RCC 7860 (cell line): ENCODE measurements around the gene CELF6.
A peak's percentile ranks its signal among the peaks of the same experiment; 100 is the strongest.

Experiments
- DNase-seq: peaks from one replicate; pipeline ENCODE4 v3.0.0-alpha.2; 2015; ENCODE audit warnings: low spot score
- FAIRE-seq: peaks from 2 replicates; lab custom pipeline; 2012; peaks lifted over from hg19 to GRCh38; lab: Jason Lieb, UNC

The CELF6 gene

DNA sequence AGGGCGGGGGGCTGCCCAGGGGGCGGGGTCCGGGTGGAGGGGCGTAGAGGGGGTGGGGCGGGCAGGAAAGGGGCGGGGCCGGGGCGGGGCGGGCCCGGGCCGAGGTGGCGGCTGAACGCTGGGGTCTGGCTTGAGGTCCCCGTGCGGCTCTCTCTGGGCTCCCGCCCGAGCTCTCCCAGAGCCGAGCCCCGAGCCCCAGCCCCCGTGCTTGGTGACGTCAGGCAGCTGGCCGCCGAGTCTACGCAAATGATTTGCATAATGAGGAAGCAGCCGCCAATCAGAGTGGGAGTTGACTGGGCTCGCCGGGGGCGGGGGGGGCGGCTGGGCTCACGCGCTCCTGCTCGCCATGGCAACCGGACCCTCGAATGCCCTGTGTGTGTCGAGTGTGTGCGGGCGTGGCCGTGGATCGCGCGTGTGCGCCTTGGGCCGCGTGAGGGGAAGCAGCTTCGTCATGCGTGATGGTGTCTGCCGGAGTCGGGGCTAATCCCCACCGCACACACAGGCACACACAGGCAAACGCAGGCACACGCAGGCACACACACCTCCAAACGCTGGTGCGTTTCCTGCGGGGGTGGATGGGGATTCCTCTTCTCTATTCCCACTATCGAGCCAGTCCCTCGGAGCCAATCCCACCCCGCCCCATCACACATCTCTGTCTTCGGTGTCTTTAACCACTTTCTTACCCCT lies at the start of gene CELF6:
CELF6 (minus strand) TSS at position 173 of the 687 bp plus-strand sequence. CDS start 283 bp downstream, outside the sequence.
- FAIRE-seq (no peak), DNase-seq (peak; percentile 16)

DNA sequence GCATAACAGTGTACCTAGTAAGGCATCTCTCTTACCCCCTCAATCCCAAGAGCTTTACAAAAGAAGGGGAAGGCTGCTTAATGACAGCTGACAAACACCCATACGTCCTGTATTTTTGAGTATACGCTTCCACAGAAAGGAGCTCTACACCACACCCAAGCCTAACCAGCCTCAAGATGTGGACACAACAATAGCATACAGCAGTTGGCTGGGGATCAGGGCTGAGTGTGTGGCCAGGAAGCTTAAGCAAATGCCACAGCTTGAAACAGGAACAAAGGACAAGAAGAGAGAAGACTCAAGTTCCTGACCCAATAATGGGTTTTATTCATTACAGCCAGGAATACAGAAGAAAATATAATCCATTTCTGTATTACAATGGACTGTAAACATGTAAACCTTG lies 48.9 kb upstream of the CELF6 start:
- DNase-seq (no peak), FAIRE-seq (no peak)

DNA sequence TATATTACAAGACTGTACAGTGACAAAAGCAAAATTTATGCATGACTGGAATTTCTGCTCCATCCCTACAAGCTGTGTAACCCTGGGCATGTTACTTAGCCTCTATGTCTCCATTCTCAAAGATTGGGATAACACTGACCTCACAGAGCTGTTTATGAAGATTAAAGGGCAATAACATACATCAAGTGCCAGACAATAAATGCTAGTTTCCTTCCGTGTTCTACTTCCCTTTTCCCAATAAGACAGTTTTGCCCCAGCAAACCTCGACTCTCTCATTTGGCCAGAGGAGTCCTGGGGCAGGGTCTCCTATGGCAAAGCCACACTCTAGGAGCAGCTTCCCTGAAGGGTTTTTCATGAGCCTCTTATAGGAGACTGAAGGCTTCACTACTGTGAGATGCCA lies 48.4 kb upstream of the CELF6 start:
- FAIRE-seq: no peak
- no peak for DNase-seq

DNA sequence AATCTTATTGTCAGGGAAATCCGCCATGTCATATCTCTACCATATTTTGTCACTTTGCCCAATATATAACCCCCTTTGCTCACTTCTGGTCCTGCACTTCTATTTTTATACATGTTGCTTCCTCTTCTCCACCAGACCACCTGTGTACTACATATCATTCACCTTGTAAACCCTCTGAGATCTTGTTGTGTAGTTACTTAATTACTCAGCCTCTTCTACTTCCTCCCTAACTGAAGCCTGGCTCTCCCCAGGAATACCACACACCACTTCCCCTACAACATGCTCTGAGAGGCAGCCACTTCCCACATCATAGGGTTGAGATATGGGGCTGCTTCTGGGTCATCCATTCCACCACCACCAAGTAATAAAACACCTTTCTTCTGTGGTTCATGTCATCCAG lies 45.9 kb upstream of the CELF6 start:
- FAIRE-seq (no peak), DNase-seq (no peak)

DNA sequence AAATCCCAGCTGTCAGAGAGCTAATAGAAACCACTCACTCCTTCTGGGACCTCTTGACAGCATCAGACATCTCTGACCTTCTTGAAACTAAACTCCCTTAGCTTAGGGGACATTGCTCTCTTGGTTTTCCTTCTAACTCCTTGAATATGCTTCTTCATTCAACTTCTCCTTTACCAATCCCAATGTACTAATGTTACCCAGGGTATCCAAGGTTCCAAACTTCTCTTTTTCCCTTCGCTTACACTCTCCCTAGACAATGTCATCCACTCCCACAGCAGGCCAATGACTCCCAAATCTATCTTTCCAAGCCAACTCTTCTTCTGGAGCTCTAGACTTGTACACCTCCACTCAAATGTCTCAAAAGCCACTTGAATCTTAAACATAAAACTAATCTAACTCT lies 41.2 kb upstream of the CELF6 start:
- FAIRE-seq (no peak), DNase-seq (no peak)

DNA sequence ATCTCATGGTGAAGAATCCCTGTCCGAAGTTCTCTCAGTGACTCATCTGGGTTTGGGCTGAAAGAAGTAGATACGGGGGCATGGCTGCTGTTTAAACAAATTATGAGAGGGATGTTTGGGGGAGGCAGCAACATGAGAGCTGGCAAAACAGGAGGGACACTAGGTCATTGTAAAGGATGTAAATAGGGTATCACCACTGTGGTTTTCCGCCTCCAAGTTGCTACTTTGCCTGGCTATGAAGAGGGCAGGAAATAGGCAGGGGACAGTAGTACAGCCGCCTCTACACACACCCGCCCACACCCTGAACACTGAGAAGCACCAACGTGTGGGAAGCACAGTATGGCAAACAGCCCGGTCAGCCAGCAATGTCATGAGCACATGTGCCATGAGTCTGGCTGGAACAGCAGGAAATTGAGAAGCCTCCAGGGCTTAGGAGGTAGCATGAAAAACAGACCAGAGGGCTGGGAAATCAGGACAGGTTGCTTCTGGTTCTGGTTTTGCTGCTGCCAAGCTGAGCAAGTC lies 38.8 kb upstream of the CELF6 start:
- DNase-seq (peak; percentile 15), FAIRE-seq (no peak)

DNA sequence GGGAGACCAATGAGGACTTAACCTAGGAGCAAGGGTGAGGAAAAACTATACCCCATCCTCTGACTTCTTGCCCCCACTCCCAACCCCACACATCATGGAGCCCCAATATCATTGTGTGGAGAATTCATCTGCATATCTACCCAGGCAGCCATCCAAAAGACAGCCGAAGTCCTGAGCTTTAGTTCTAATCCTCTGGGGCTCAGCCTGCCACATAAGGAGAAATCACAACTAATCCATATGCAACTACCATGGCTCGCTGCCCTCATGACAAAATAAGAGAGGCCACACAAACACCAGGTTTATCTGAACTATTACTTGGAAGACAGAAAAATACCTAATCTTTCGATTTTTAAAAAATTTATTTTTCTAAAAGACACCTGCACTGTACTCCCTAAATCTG lies 38.2 kb upstream of the CELF6 start:
- DNase-seq: no peak
- no peak for FAIRE-seq

DNA sequence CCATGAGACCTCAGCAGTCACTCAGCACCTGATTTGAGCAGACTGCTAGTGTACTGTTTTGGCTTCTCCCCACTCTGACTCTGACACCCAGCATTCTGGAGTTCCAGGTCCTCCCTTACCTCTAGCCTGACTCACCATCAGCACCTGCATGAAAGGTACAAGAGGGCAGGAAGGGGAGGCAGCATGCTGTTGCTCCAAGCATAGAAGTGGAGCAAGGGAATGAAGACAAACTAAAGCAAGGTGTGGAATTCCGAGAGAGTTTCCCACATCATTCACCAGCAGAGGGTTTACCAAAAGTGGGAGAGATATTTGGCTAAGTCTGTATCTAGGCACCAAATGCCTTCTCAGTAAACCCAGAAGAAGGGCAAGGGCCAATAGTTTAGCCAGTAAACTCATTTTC lies 34.5 kb upstream of the CELF6 start:
- no peak for DNase-seq
- no peak for FAIRE-seq

DNA sequence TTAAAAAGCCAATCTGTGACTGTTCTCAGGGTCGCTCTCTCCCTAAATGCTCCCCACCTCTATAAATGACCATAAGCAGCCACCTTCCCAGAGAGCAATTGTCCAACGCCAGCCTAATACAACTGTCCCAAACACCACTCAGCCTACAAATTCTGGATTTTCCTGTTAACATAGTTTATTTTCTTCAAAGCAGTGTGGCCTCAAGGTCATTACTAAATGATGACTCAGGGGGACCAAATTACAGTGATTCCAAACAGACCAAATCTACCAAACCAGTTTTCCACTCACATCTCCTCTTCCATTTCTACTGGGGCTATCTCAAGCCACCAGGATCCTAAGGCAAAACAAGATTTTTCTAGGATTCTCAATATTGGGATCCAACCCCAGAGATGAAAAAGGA lies 33.3 kb upstream of the CELF6 start:
- no peak for FAIRE-seq
- no peak for DNase-seq

DNA sequence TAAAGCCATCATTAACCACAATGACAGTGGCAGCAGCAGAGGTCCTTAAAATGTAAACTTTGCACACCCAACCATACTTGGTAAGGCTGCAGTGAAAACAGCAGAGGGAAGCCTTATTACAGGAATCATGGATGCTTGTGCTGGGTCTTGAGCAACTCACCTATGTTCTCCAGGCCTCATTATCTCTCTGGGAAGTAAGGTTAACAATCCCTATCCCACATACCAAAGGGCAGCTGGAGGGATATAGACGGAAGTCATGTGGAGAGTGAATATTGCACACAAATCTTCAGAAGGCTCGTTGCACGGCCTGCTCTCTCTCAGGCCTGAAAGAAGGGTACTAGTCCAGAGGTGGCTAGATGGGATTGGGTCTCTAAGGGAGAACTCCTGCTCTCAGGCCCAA lies 25.8 kb upstream of the CELF6 start:
- no peak for DNase-seq
- no peak for FAIRE-seq

DNA sequence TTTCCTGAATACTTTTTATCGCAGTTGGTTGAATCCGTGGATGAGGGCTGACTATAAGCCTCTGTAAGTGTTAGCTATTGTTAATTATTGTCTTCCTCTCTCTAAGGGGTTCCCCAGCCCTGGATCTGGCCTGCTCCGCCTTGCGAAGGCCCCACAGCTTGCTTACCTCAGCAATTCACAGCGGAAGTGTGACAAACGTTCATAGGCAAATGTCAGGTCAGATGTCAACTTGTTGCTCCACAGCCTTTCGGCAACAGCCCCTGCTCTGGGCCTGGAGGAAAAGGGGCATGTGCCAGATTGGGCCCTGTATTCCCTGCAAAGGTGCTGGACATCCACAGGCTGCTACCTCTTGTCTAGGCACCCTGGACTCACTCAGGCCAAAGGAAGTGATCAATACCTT lies 25.3 kb upstream of the CELF6 start:
- FAIRE-seq: no peak

DNA sequence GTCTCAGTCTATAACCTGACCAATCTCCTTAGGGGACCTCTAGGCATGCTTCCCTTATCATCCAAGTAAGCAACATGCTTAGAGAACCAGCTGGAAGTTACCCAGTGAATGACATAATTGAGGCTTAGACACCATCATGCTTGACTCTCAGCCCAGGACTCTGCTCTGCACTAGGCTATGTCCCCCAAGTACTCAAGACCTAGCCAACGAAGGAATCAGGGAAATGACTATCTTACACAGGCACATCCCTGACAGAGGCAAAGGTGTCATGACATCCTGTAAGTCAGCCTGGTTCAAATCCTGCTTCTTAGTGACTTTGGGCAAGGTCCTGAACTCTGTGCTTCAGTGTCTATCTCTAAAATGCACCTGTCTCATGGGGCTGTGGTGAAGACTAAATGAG lies 24.6 kb upstream of the CELF6 start:
- no peak for FAIRE-seq
- no peak for DNase-seq

More for the DNA sequence above, 25.3 kb upstream of the CELF6 start:
- no peak for DNase-seq

DNA sequence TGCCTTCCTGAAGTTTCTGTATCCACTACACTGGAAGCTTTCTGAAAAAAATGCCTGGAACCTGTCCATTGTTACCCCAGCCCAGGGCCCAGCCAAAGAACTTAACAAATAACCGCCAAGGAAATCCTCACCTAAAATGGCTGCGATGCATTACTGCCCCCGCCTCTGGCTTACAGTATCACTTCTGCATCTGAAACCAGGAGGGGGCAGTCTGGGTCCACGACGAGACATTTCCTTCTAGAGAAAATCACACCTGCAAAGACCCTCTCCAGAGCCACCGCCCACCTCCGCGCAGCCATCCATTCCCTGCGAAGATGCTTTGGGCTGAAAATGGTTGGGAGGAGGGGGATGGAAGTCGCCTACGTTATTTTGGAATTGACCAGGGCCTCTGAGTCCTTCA lies 22.4 kb upstream of the CELF6 start:
- no peak for FAIRE-seq
- DNase-seq: no peak

DNA sequence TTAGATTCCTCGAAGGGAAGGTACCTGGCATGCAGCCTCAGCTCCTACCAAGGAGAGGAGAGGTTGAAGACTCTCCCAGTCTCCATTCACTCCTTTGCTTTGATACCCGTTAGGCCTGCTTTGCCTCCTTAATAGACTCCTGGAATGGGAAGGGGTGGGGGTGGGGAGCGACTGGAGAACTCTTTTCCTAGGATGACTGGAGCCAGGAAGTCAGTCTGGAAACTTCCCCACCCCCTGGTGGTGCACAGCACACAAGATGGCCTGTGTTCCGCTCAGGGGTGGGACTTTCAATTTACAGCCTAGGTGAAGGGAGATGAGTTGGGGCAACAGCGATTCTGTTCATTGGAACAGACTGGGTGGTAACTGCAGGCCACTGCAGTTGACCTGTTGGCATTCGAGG lies 21.4 kb upstream of the CELF6 start:
- FAIRE-seq (no peak), DNase-seq (no peak)

DNA sequence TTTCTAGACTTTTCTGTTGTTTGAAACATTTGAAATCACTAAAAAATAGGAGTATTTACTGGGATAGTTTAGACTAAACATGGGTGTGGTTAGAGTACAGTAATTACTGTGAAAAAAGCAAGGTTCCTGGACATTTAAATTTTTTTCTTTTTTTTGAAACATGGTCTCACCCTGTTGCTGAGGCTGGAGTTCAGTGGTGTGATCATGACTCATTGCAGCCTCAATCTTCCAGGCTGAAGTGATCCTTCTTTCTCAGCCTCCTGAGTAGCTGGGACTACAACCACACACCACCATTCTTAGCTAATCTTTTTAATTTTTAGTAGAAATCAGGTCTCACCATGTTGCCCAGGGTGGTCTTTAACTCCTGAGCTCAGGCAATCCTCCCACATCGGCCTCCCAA lies 20.4 kb upstream of the CELF6 start:
- FAIRE-seq: no peak

DNA sequence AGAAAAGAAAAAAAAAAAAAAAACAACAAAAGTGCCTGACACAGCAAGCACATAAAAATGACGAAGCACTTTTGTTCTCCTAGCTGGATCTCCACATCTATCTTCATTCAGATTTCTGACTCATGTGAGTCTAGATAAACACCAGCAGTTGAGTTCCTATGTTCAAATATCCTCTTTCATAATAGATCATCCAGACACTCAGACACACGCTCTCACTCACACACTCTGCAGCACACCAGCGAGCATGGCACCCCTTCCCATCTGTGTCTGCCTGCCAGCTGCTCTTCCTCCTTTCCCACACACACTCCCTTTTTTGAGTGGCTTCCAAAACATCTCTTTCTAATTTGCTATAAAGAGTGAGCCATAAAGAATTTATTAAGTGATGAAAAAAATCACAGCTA lies 19.8 kb upstream of the CELF6 start:
- DNase-seq: peak; percentile 70
- no peak for FAIRE-seq

More for the DNA sequence above, 20.4 kb upstream of the CELF6 start:
- DNase-seq: no peak

DNA sequence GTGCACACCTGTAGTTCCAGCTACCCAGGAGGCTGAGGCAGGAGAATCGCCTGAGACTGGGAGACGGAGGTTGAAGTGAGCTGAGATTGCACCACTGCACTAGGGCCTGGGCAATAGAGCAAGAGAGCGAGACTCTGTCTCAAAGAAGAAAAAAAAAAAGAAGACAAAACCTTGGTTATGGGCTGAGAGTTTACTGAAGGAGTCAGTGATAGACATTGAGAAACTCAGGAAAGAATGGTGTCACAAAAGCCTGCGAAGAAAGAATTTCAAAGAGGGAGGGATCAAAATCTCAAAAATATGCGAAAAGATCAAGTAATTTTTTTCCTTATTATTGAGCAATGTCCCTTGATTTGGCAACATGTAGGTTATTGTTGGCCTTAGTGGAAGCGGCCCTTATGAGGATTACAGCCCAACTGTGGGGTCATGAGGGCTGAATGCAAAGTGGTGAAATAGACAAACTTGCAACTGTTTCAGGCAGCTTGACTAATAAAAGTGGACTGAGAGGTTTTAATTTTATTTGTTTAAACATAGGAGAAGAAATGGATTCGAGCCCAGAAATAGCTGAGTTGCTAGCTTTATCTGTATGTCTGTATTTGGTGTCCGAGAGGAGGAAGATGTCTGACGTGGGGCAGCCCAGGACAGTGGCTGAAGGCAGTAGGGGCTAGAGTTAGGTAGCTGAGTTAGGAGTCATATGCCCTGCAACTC lies 18.8 kb upstream of the CELF6 start:
- FAIRE-seq (no peak), DNase-seq (no peak)

DNA sequence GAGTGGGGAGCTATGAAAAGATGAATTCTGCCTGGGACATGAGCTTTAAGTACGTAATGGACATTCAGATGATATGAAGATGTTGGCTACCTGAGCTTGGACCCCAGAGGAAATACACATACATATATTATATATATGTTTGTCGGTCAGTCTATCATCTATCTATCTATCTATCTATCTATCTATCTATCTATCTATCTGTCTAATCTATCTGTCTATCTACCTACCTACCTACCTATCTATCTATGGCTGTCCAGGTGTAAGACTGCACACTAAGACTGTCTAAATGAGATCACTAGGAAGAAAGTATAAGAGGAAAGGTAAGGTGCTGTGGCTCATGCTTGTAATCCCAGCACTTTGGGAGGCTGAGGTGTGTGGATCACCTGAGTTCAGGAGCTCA lies 18.2 kb upstream of the CELF6 start:
- DNase-seq (no peak), FAIRE-seq (no peak)

DNA sequence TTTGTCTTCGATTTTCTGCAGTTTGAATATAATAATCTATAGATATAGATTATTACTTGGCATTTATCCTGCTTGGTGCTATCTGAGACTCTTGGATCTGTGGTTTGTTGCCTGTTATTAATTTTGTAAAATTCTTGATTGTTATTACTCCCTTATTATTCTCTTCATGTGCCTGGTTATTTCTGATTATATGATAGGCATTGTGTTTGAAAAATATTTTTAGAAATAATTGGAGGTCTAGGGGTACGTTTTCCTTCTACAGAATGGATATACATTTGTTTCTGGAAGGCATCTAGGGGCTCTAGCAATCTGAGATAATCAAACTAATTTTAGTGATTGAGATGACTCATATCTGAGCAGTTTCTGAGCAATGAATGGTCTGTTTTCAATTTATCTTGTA lies 14.9 kb upstream of the CELF6 start:
- FAIRE-seq (no peak), DNase-seq (no peak)

DNA sequence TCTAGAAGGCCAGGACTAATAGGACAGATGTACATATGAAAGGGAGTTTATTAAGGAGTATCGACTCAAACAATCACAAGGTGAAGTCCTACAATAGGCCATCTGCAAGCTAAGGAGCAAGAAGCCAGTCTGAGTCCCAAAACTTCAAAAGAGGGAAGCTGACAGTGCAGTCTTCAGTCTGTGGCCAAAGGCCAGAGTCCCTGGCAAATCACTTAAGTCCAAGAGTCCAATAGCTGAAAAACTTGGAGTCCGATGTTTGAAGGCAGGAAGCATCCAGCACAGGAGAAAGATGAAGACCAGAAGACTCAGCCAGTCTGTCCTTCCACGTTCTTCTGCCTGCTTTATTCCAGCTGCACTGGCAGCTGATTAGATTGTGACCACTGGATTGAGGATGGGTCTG lies 11.1 kb upstream of the CELF6 start:
- DNase-seq: no peak
- FAIRE-seq: no peak

DNA sequence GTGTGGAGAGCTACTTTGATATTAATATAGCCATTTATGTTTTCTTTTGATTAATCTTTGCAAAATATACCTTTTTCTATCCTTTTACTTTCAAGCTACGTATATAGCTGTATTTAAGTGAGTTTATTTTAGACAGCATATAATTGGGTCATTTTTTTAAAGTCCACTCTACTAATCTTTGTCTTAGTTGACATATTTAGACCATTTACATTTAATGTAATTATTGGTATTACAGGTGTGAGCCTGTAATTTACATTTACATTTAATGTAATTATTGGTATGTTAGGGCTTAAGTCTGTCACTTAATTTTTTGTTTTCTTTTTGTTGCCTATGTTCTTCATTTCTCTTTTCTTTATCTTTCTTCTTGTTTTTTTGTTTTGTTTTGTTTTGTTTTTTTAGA lies 3.8 kb upstream of the CELF6 start:
- FAIRE-seq: no peak
- DNase-seq: no peak

DNA sequence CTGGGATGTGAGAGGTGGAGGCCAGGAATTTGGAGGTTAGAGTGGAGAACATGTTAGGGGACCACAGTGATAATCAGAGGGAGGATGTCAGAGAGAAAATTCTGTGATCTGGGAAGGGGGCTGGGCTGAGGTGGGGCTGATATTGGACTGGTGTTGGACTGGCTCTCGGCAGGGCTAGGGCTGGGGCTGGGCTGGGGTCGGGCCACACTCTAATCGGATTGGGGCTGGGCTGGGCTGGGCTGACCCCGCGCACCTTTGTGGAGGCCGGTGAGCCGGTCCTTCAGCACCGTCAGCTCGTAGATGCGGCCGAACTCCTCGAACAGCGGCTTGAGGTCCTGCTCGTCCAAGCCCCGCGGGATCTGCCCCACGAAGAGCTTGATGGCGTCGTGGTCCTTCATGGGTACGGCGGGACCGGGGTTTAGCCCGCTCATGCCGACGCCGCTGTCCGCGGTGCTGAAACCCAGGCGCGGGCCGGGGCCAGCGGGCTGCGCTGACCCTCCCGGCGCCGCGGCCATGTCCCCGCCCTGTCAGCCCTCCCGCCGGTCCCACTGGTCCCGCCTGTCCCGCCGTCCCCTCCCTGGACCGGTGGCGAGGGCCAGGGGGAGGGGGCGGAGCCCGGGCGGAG lies 485 bp downstream of the CELF6 start:
- no peak for DNase-seq
- no peak for FAIRE-seq
